HG02610 (cell line): ENCODE measurements around the gene ABCC8.
A peak's percentile ranks its signal among the peaks of the same experiment; 100 is the strongest.

ENCODE experiments used
- ATAC-seq: cut with Tn5 transposase; IDR thresholded peaks from one replicate; pipeline ENCODE4 v1.9.1; 2021; ENCODE audit warnings: mild to moderate bottlenecking, moderate library complexity; ENCODE audit not compliant: unreplicated experiment

The ABCC8 gene

GRCh38 chr11:17389957-17390649, 86.5 kb downstream of the ABCC8 start:
- no peak for ATAC-seq

GRCh38 chr11:17389211-17389956, 87.3 kb downstream of the ABCC8 start:
- ATAC-seq, result peak; percentile 53

GRCh38 chr11:17388609-17389210, 87.9 kb downstream of the ABCC8 start, which contains the start of gene KCNJ11:
TSS of gene KCNJ11 (minus strand) at chr11:17388659. CDS start at chr11:17388091, 568 bp downstream.
- no peak for ATAC-seq

GRCh38 chr11:17387811-17388210, 88.8 kb downstream of the ABCC8 start:
- no peak for ATAC-seq

GRCh38 chr11:17387254-17387653, 89.4 kb downstream of the ABCC8 start:
- ATAC-seq, result no peak

- ATAC-seq, result peak; percentile 67
These were observed 90.1 kb downstream of the ABCC8 start for GRCh38 chr11:17386331-17387084.

GRCh38 chr11:17385926-17386325, 90.7 kb downstream of the ABCC8 start:
- ATAC-seq, result no peak

- no peak for ATAC-seq
These were observed 91.2 kb downstream of the ABCC8 start for GRCh38 chr11:17385492-17385891.

- ATAC-seq, result peak; percentile 48
These were observed 92.6 kb downstream of the ABCC8 start for GRCh38 chr11:17384002-17384511.

- ATAC-seq, result no peak
These were observed 93.2 kb downstream of the ABCC8 start for GRCh38 chr11:17383461-17383860.

- no peak for ATAC-seq
These were observed 94.5 kb downstream of the ABCC8 start for GRCh38 chr11:17382046-17382728.

- no peak for ATAC-seq
These were observed 95.5 kb downstream of the ABCC8 start for GRCh38 chr11:17381156-17381555.

- ATAC-seq, result no peak
These were observed 97.1 kb downstream of the ABCC8 start for GRCh38 chr11:17379383-17380180.

- no peak for ATAC-seq
These were observed 98.0 kb downstream of the ABCC8 start for GRCh38 chr11:17378655-17379054.

GRCh38 chr11:17376493-17376892, 100.2 kb downstream of the ABCC8 start:
- ATAC-seq, result no peak

- no peak for ATAC-seq
These were observed 101.1 kb downstream of the ABCC8 start for GRCh38 chr11:17375547-17375946.

- no peak for ATAC-seq
These were observed 105.0 kb downstream of the ABCC8 start for GRCh38 chr11:17371614-17372013.

GRCh38 chr11:17369684-17370243, 106.9 kb downstream of the ABCC8 start:
- ATAC-seq, result no peak

- ATAC-seq, result peak; percentile 57
These were observed 107.6 kb downstream of the ABCC8 start for GRCh38 chr11:17369094-17369493.
